ENCODE results near the gene DLL1.

Gene DLL1

GRCh38 chr6:170249817-170250216 is 41.1 kb downstream of the DLL1 start:
- DNase-seq, result no peak

GRCh38 chr6:170248861-170249600 is 41.8 kb downstream of the DLL1 start:
- DNase-seq, result no peak

- DNase-seq, result no peak
Observed at GRCh38 chr6:170248111-170248805, 42.6 kb downstream of the DLL1 start.

GRCh38 chr6:170247178-170247701 is 43.6 kb downstream of the DLL1 start:
- DNase-seq, result no peak

GRCh38 chr6:170245475-170245992 is 45.3 kb downstream of the DLL1 start:
- DNase-seq, result no peak

GRCh38 chr6:170244721-170245474 is 46.0 kb downstream of the DLL1 start:
- DNase-seq, result no peak

GRCh38 chr6:170243791-170244291 is 47.0 kb downstream of the DLL1 start:
- no peak for DNase-seq

GRCh38 chr6:170243386-170243785 is 47.5 kb downstream of the DLL1 start:
- no peak for DNase-seq

GRCh38 chr6:170238741-170239565 is 51.9 kb downstream of the DLL1 start:
- no peak for DNase-seq

- DNase-seq, result no peak
Observed at GRCh38 chr6:170237999-170238740, 52.7 kb downstream of the DLL1 start.

- DNase-seq, result no peak
Observed at GRCh38 chr6:170236131-170236836, 54.6 kb downstream of the DLL1 start.

- DNase-seq, result no peak
Observed at GRCh38 chr6:170235391-170236125, 55.3 kb downstream of the DLL1 start.

GRCh38 chr6:170234419-170234818 is 56.5 kb downstream of the DLL1 start:
- DNase-seq, result no peak

- DNase-seq, result no peak
Observed at GRCh38 chr6:170233286-170234205, 57.3 kb downstream of the DLL1 start.

All from HCEC 1CT (cell line).